GM19099 (cell line): ENCODE data around the gene AKT1S1.

Source experiments
- POLR2A ChIP-seq: IDR thresholded peaks from 3 replicates; pipeline ENCODE4 v1.6.1; 2011; ENCODE audit warnings: low read depth; ENCODE audit not compliant: insufficient read length; ENCODE audit errors: extremely low read depth

The AKT1S1 gene

GRCh38 chr19:49849433-49850220 lies 27.5 kb downstream of the AKT1S1 start:
- TF ChIP-seq POLR2A = no peak

- TF ChIP-seq POLR2A = no peak
These were observed 28.2 kb downstream of the AKT1S1 start for GRCh38 chr19:49848938-49849337.

GRCh38 chr19:49847731-49848696 lies 29.1 kb downstream of the AKT1S1 start:
- TF ChIP-seq POLR2A = no peak

GRCh38 chr19:49846408-49846807 lies 30.7 kb downstream of the AKT1S1 start:
- TF ChIP-seq POLR2A = no peak

- TF ChIP-seq POLR2A = no peak
These were observed 31.7 kb downstream of the AKT1S1 start for GRCh38 chr19:49845414-49845813.

GRCh38 chr19:49844138-49845095 lies 32.7 kb downstream of the AKT1S1 start:
- TF ChIP-seq POLR2A = no peak

GRCh38 chr19:49843265-49843664 lies 33.9 kb downstream of the AKT1S1 start:
- no peak for TF ChIP-seq POLR2A

GRCh38 chr19:49840736-49841249 lies 36.4 kb downstream of the AKT1S1 start:
- no peak for TF ChIP-seq POLR2A

- no peak for TF ChIP-seq POLR2A
These were observed 36.8 kb downstream of the AKT1S1 start for GRCh38 chr19:49840321-49840720.

- no peak for TF ChIP-seq POLR2A
These were observed 37.4 kb downstream of the AKT1S1 start for GRCh38 chr19:49839713-49840112.

GRCh38 chr19:49838885-49839588 lies 38.1 kb downstream of the AKT1S1 start:
- TF ChIP-seq POLR2A = no peak

- no peak for TF ChIP-seq POLR2A
These were observed 39.7 kb downstream of the AKT1S1 start for GRCh38 chr19:49837425-49837824.

- TF ChIP-seq POLR2A = no peak
These were observed 40.2 kb downstream of the AKT1S1 start for GRCh38 chr19:49837009-49837310.
